Measurements from ENCODE around the gene FCRL5. TPM values are rescaled to one million over a fixed set of nuclear protein-coding genes. Genes with fewer than 3 reads are reported as not detected.
A peak's percentile ranks its signal among the peaks of the same experiment; 100 is the strongest.

The FCRL5 gene
- total and polyA plus RNA-seq, 8 donors, result 0.37 to 4.8 (median 0.76) TPM; not detected in 3

DNA sequence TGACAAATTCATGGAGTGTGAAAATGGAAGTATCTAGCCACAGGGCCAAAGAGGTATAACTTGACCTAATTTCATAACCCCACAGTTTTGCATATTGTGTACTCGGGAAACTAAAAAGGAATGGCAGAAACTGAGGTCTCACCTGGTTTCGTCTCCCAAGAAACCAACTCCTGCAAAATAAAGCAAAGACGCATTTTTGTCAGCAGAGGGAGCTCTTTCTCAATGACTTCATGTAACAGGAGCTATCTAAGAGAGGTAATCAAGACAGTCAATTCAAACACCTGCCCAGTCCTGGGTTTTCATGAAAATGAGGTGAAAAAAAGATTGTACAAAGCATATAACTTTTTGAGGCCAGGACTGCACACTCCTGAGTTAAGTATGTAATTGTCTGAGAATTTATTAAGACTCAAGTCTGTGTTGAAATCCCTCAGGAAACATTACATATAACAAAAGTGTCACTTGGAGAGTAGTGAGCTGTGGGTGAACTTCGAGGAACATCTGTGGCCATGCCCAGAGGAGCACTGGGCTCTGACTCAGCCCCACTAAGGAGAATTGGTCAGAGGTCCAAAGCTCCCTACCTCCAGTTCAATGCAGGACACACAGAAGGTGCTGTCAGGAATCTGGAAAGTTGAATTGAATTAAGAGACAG is 28.0 kb upstream of the FCRL5 start:
- WGBS, 5 donors, result 6 to 14% (median 9%) methylated on average over 4 of the region's 4 CpGs
- intact Hi-C loops (cut with DNase I; ENCODE audit: low total_unique reads), result no loop called here
- peak in 1 of 2 donors; percentile 82 for DNase-seq
- Histone ChIP-seq H3K27ac (no peak overlapping the region), H3K4me1 (no peaks in the 10 kb centered on the region), H3K36me3 (no peaks in the 10 kb centered on the region), H3K9me3 (peaks cover 0 to 11% (median 8%) of the 10 kb centered on the region in 4 donors), H3K27me3 (peaks cover 0 to 16% (median 5%) of the 10 kb centered on the region in 3 donors), H3K4me3 (no peak overlapping the region)
- no peak for TF ChIP-seq EP300 (IDR thresholded peaks at IDR 0.05)
- TF ChIP-seq, protein P1, sequence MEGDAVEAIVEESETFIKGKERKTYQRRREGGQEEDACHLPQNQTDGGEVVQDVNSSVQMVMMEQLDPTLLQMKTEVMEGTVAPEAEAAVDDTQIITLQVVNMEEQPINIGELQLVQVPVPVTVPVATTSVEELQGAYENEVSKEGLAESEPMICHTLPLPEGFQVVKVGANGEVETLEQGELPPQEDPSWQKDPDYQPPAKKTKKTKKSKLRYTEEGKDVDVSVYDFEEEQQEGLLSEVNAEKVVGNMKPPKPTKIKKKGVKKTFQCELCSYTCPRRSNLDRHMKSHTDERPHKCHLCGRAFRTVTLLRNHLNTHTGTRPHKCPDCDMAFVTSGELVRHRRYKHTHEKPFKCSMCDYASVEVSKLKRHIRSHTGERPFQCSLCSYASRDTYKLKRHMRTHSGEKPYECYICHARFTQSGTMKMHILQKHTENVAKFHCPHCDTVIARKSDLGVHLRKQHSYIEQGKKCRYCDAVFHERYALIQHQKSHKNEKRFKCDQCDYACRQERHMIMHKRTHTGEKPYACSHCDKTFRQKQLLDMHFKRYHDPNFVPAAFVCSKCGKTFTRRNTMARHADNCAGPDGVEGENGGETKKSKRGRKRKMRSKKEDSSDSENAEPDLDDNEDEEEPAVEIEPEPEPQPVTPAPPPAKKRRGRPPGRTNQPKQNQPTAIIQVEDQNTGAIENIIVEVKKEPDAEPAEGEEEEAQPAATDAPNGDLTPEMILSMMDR (IDR thresholded peaks at IDR 0.05), result peak in 5 of 7 experiments; percentile 46 to 60 (median 56)

DNA sequence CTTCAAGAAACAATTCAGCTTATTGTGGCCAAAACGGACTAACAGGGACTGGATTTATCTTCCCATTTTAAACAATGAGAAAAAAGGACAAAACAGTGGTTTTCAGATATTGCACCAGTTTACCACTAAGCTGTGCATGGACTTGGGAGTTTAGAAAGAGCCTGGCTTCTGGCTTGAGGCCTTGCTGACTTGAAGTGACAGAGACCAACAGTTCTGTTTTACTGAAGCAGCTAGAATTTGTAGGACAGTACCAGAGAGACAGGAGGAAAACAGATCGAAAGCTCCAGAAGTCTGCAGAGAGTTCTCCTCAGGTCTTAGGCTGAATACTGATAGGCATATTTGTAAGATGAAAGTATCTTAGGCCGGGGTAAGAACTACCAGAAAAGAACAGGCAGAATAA is 25.1 kb upstream of the FCRL5 start:
- no peaks in the 10 kb centered on the region for H3K36me3 ChIP-seq
- H3K4me3 ChIP-seq, result no peak overlapping the region
- H3K9me3 ChIP-seq, result no peaks in the 10 kb centered on the region
- 73 to 83% (median 76%) methylated on average over 3 of the region's 3 CpGs for WGBS, 5 donors
- peaks cover 0 to 9% (median 0%) of the 10 kb centered on the region in 3 donors for H3K27me3 ChIP-seq
- intact Hi-C loops (cut with DNase I; ENCODE audit: low total_unique reads), result no loop called here
- H3K27ac ChIP-seq, result no peak overlapping the region
- no peaks in the 10 kb centered on the region for H3K4me1 ChIP-seq
- TF ChIP-seq POLR2AphosphoS5 (IDR thresholded peaks at IDR 0.05) (no peak), EP300 (IDR thresholded peaks at IDR 0.05) (no peak), POLR2A (IDR thresholded peaks at IDR 0.05) (no peak)
- TF ChIP-seq, protein P1 (IDR thresholded peaks at IDR 0.05), result no peak
- DNase-seq, result no peak

DNA sequence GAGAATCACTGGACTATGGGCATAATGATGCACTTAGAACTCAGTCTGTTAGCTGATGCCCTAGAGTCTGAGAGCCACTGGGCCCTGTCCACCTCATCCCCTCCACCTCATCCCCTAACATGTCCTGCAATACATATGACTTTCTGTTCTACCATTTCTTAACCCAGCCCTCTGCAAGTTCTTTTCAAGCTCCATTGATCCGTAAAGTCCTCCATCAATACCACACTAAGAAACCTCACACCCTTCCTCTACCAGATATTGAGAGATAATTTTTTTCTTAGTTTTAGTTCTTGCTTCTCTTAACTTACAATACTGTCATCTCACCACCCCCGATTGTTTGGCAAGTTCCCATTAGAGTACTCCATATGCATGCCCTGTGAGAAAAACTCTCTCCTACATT is 23.4 kb upstream of the FCRL5 start:
- Histone ChIP-seq H3K27me3 (peaks cover 0 to 9% (median 0%) of the 10 kb centered on the region in 3 donors), H3K4me1 (no peaks in the 10 kb centered on the region), H3K9me3 (no peaks in the 10 kb centered on the region), H3K36me3 (no peaks in the 10 kb centered on the region), H3K27ac (no peak overlapping the region), H3K4me3 (no peak overlapping the region)
- intact Hi-C loops (cut with DNase I; ENCODE audit: low total_unique reads), result no loop called here
- 86 to 91% (median 89%) methylated on average over 2 of the region's 2 CpGs for WGBS, 5 donors
- TF ChIP-seq EP300 (IDR thresholded peaks at IDR 0.05) (no peak), POLR2AphosphoS5 (IDR thresholded peaks at IDR 0.05) (no peak), POLR2A (IDR thresholded peaks at IDR 0.05) (no peak)
- TF ChIP-seq, protein P1 (IDR thresholded peaks at IDR 0.05), result no peak
- no peak for DNase-seq

DNA sequence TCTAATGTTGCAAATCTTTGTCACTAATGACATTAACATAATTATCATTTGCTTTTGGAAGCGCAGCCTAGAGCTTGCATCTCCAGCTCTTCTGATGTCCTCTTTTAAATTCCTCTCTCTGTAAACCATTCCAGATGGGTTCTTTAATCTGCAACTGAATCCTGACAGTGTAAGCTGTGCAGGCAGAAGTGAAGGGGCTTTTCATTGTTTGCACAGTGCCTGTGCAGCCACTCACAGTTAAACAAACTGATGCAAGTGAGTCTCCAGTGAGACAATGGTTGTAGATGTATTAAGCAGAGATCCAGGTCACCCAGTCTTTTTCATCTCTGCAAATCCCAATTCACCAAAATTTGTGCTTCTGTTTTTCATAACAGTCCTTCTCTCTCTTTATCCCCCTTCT is 22.5 kb upstream of the FCRL5 start:
- TF ChIP-seq EP300 (IDR thresholded peaks at IDR 0.05) (no peak), POLR2AphosphoS5 (IDR thresholded peaks at IDR 0.05) (no peak)
- TF ChIP-seq, protein P1 (IDR thresholded peaks at IDR 0.05), result no peak
- no peaks in the 10 kb centered on the region for H3K4me1 ChIP-seq
- WGBS, 5 donors, result 68 to 79% (median 75%) methylated on average over 1 of the region's 1 CpG
- no peaks in the 10 kb centered on the region for H3K36me3 ChIP-seq
- intact Hi-C loops (cut with DNase I; ENCODE audit: low total_unique reads), result no loop called here
- peaks cover 0 to 9% (median 0%) of the 10 kb centered on the region in 3 donors for H3K27me3 ChIP-seq
- H3K27ac ChIP-seq, result no peak overlapping the region
- H3K4me3 ChIP-seq, result no peak overlapping the region
- H3K9me3 ChIP-seq, result no peaks in the 10 kb centered on the region
- DNase-seq, result no peak
